Liver (tissue), 9 donors: ENCODE data around the gene TFDP2. TPM values are rescaled to one million over a fixed set of nuclear protein-coding genes. Genes with fewer than 3 reads are reported as not detected.

Experiments
- DNase-seq: peaks from one replicate; pipeline ENCODE4 v3.0.0-alpha.2; 2017; ENCODE audit warnings: low spot score
- H3K27ac ChIP-seq, 2 donors: one replicate each; pipeline ENCODE4 v1.7.0; 2013; ENCODE audit warnings: inconsistent platforms in 2 of 2, low read length in 2 of 2, control low read depth in 1 of 2, low read depth in 1 of 2, mild to moderate bottlenecking in 1 of 2
- H3K27me3 ChIP-seq, 4 donors: one replicate each; pipeline versions ENCODE4 v1.6.1 to v1.7.0; 2013; ENCODE audit warnings: low read length in 3 of 4, inconsistent platforms in 1 of 4, mild to moderate bottlenecking in 1 of 4, moderate library complexity in 1 of 4; ENCODE audit not compliant: control insufficient read depth in 4 of 4, insufficient read depth in 4 of 4
- H3K36me3 ChIP-seq, 4 donors: one replicate each; pipeline versions ENCODE4 v1.6.1 to v1.7.0; 2013; ENCODE audit warnings: low read length in 3 of 4, mild to moderate bottlenecking in 3 of 4, low read depth in 1 of 4, moderate library complexity in 1 of 4; ENCODE audit not compliant: control insufficient read depth in 4 of 4, insufficient read depth in 3 of 4
- H3K4me1 ChIP-seq, 4 donors: one replicate each; pipeline versions ENCODE4 v1.6.1 to v1.7.0; 2013; ENCODE audit warnings: low read length in 3 of 4, mild to moderate bottlenecking in 3 of 4, moderate library complexity in 1 of 4; ENCODE audit not compliant: control insufficient read depth in 4 of 4, insufficient read depth in 4 of 4
- H3K4me3 ChIP-seq, 3 donors: one replicate each; pipeline versions ENCODE4 v1.6.1 to v1.7.0; 2013; ENCODE audit warnings: low read length in 3 of 3, control low read depth in 1 of 3, low read depth in 1 of 3, mild to moderate bottlenecking in 1 of 3
- H3K9ac ChIP-seq, 2 donors: one replicate each; pipeline ENCODE4 v1.7.0; 2013; ENCODE audit warnings: low read length in 2 of 2, mild to moderate bottlenecking in 2 of 2, moderate library complexity in 2 of 2, control low read depth in 1 of 2, low read depth in 1 of 2
- H3K9me3 ChIP-seq, 4 donors: one replicate each; pipeline versions ENCODE4 v1.6.1 to v1.7.0; 2013; ENCODE audit warnings: low read length in 3 of 4; ENCODE audit not compliant: control insufficient read depth in 4 of 4
- EGR1 ChIP-seq, 2 donors: IDR thresholded peaks; 2 replicates each; pipeline ENCODE4 v1.6.1; 2016 to 2018; ENCODE audit warnings: antibody characterized with exemption in 2 of 2, low read depth in 2 of 2
- FOXA1 ChIP-seq: IDR thresholded peaks from 2 replicates; pipeline ENCODE4 v1.6.1; 2016; ENCODE audit warnings: antibody characterized with exemption
- FOXA2 ChIP-seq: IDR thresholded peaks from 2 replicates; pipeline ENCODE4 v1.6.1; 2016; ENCODE audit warnings: antibody characterized with exemption
- GABPA ChIP-seq, 2 donors: IDR thresholded peaks in 1 of 2; conservative IDR thresholded peaks in 1 of 2; 2 replicates each; pipeline ENCODE4 v1.6.1; 2016; ENCODE audit warnings: antibody characterized with exemption in 2 of 2, mild to moderate bottlenecking in 1 of 2, moderate library complexity in 1 of 2
- HNF4A ChIP-seq, 2 donors: conservative IDR thresholded peaks; 2 replicates each; pipeline ENCODE4 v1.6.1; 2016; ENCODE audit warnings: antibody characterized with exemption in 2 of 2, mild to moderate bottlenecking in 2 of 2
- HNF4G ChIP-seq: IDR thresholded peaks from 2 replicates; pipeline ENCODE4 v1.6.1; 2016; ENCODE audit warnings: antibody characterized with exemption
- JUND ChIP-seq, 2 donors: IDR thresholded peaks; 2 replicates each; pipeline ENCODE4 v1.6.1; 2016; ENCODE audit warnings: antibody characterized with exemption in 2 of 2
- NR2F2 ChIP-seq: IDR thresholded peaks from 2 replicates; pipeline ENCODE4 v1.6.1; 2016; ENCODE audit warnings: antibody characterized with exemption
- RAD21 ChIP-seq, 2 donors: IDR thresholded peaks; 2 replicates each; pipeline ENCODE4 v1.6.1; 2016; ENCODE audit warnings: antibody characterized with exemption in 2 of 2, mild to moderate bottlenecking in 2 of 2
- RXRA ChIP-seq, 2 donors: IDR thresholded peaks; 2 replicates each; pipeline ENCODE4 v1.6.1; 2017 to 2018; ENCODE audit warnings: antibody characterized with exemption in 2 of 2, mild to moderate bottlenecking in 1 of 2
- SP1 ChIP-seq: IDR thresholded peaks from 2 replicates; pipeline ENCODE4 v1.6.1; 2018; ENCODE audit warnings: antibody characterized with exemption, mild to moderate bottlenecking
- TAF1 ChIP-seq: conservative IDR thresholded peaks from 2 replicates; pipeline ENCODE4 v1.6.1; 2016; ENCODE audit warnings: antibody characterized with exemption, mild to moderate bottlenecking
- YY1 ChIP-seq: IDR thresholded peaks from 2 replicates; pipeline ENCODE4 v1.6.1; 2016; ENCODE audit warnings: antibody characterized with exemption, mild to moderate bottlenecking
- WGBS: extraction: QIAGEN DNeasy Blood & Tissue Kit; methylation state at CpG from one replicate; pipeline ENCODE4 v1.1.7; 2013; 5-methylcytosine and 5-hydroxymethylcytosine counted together
- polyA plus RNA-seq, 2 donors: library from polyadenylated mRNA; stranded (reverse) in 1 of 2; unstranded in 1 of 2; fragments of 200-250 nt in 1 of 2; fragments of >200 nt in 1 of 2; fragmentation: Nextera tagmentation in 1 of 2; extraction: Ambion mirVana in 1 of 2; gene quantifications; one replicate each; pipeline versions ENCODE4 v1.2.1 to v1.2.3, GENCODE V29; 2013 to 2015
- total RNA-seq, 2 donors: library from RNA; depleted of rRNA; stranded (reverse); fragments of >200 nt; gene quantifications; one replicate each; pipeline ENCODE4 v1.2.3, GENCODE V29; 2014
- TF ChIP-seq, protein P1 (sequence below): IDR thresholded peaks from 2 replicates; pipeline ENCODE4 v1.6.1; 2016; ENCODE audit warnings: antibody characterized with exemption
- TF ChIP-seq, protein P2 (sequence below): IDR thresholded peaks from 2 replicates; pipeline ENCODE4 v1.6.1; 2016; ENCODE audit warnings: antibody characterized with exemption, mild to moderate bottlenecking
- TF ChIP-seq, protein P3 (sequence below): IDR thresholded peaks from 2 replicates; pipeline ENCODE4 v1.6.1; 2016; ENCODE audit warnings: antibody characterized with exemption
- TF ChIP-seq, protein P4 (sequence below): fragments of 150-350 bp; IDR thresholded peaks from 2 replicates; pipeline ENCODE4 v1.5.1; 2017; ENCODE audit warnings: improper control_type of control experiment, low read depth, low read length; ENCODE audit not compliant: missing input control
- donor health status: healthy.
- donor health status: healthy.
- donor health status: healthy.
- donor health status: healthy.
- donor health status: healthy.

Gene TFDP2
- total and polyA plus RNA-seq, 4 donors: 8.0 to 52.0 (median 29.7) TPM

DNA sequence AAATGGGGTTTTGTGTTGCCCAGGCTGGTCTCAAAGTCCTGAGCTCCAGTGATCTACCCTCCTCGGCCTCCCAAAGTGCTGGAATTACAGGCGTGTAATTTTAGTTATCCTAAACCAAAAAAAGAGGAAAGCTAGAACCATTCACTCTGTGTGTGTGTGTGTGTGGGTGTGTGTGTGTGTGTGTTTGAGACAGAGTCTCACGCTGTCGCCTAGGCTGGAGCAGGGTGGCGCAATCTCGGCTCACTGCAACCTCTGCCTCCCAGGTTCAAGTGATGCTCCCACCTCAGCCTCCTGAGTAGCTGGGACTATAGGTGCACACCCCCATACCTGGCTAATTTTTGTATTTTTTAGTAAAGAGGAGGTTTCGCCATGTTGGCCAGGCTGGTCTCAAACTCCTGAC, 84.0 kb downstream of the TFDP2 start:
- 94% methylated on average over 7 of the region's 7 CpGs for WGBS
- no peak for TF ChIP-seq NR2F2
- no peak for TF ChIP-seq HNF4A (conservative IDR thresholded peaks at IDR 0.05)
- no peak for TF ChIP-seq EGR1 (IDR thresholded peaks at IDR 0.05; ENCODE audit: low read depth in 2 of 2)
- TF ChIP-seq, protein P1, sequence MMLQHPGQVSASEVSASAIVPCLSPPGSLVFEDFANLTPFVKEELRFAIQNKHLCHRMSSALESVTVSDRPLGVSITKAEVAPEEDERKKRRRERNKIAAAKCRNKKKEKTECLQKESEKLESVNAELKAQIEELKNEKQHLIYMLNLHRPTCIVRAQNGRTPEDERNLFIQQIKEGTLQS: no peak
- no peak for TF ChIP-seq SP1
- no peak for TF ChIP-seq TAF1
- no peak for TF ChIP-seq HNF4G
- TF ChIP-seq, protein P2, sequence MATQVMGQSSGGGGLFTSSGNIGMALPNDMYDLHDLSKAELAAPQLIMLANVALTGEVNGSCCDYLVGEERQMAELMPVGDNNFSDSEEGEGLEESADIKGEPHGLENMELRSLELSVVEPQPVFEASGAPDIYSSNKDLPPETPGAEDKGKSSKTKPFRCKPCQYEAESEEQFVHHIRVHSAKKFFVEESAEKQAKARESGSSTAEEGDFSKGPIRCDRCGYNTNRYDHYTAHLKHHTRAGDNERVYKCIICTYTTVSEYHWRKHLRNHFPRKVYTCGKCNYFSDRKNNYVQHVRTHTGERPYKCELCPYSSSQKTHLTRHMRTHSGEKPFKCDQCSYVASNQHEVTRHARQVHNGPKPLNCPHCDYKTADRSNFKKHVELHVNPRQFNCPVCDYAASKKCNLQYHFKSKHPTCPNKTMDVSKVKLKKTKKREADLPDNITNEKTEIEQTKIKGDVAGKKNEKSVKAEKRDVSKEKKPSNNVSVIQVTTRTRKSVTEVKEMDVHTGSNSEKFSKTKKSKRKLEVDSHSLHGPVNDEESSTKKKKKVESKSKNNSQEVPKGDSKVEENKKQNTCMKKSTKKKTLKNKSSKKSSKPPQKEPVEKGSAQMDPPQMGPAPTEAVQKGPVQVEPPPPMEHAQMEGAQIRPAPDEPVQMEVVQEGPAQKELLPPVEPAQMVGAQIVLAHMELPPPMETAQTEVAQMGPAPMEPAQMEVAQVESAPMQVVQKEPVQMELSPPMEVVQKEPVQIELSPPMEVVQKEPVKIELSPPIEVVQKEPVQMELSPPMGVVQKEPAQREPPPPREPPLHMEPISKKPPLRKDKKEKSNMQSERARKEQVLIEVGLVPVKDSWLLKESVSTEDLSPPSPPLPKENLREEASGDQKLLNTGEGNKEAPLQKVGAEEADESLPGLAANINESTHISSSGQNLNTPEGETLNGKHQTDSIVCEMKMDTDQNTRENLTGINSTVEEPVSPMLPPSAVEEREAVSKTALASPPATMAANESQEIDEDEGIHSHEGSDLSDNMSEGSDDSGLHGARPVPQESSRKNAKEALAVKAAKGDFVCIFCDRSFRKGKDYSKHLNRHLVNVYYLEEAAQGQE: no peak
- no peak for TF ChIP-seq FOXA1
- TF ChIP-seq RXRA (IDR thresholded peaks at IDR 0.05): no peak
- no peak for TF ChIP-seq YY1
- no peak for TF ChIP-seq FOXA2
- TF ChIP-seq, protein P3, sequence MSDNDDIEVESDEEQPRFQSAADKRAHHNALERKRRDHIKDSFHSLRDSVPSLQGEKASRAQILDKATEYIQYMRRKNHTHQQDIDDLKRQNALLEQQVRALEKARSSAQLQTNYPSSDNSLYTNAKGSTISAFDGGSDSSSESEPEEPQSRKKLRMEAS: no peak
- no peak for TF ChIP-seq JUND (IDR thresholded peaks at IDR 0.05)
- H3K4me1 ChIP-seq: no peaks in the 10 kb centered on the region

DNA sequence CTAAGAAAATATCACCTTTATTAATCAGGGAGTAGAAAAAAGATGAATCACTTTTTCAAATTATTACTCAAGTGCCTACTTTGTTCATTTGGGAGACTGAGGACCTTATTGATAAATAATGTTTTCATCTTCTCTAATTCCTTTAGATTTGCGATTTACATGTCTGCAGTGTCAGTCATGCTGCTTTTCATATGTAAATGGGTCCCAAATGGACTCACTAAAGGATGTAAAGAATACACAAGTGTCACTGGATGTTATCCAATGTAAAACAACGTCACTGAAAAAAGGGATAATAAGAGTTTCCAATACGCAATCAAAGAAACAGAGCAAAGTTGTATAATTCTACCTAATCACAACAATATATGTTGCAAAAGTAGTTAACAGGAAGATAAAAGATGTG, 84.9 kb downstream of the TFDP2 start:
- no peaks in the 10 kb centered on the region for H3K27me3 ChIP-seq
- TF ChIP-seq NR2F2: no peak
- no peak for TF ChIP-seq JUND (IDR thresholded peaks at IDR 0.05)
- no peak for TF ChIP-seq RAD21 (IDR thresholded peaks at IDR 0.05)
- TF ChIP-seq, protein P1: no peak
- H3K9ac ChIP-seq: no peak overlapping the region

More for the DNA sequence above, 84.0 kb downstream of the TFDP2 start:
- Histone ChIP-seq H3K9me3 (no peaks in the 10 kb centered on the region), H3K36me3 (peaks cover 0 to 2% (median 0%) of the 10 kb centered on the region in 4 donors), H3K27ac (no peak overlapping the region), H3K27me3 (no peaks in the 10 kb centered on the region), H3K9ac (no peak overlapping the region), H3K4me3 (no peak overlapping the region)
- no peak for DNase-seq

DNA sequence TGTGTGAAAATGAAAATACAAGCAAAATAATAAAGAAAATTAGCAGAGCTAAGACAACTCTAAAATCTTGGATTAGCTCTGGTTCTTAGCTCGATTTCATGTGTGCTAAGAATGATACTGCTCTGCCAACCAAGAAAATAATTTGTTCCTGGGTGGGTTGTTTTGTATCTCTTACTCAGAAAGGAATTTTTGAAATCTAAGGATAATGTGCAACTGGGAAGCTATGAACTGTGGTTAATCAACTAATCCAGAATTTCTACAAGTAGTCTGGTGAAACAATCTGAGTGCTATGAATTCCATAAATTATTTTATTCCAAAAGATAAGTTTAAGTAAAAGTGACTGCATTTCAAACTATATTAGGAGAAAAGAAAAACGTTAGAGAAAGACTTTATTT, 92.0 kb downstream of the TFDP2 start:
- no peak for DNase-seq
- WGBS: 88% methylated on average over 2 of the region's 2 CpGs
- Histone ChIP-seq H3K27ac (no peak overlapping the region), H3K4me3 (no peak overlapping the region), H3K4me1 (no peaks in the 10 kb centered on the region), H3K36me3 (peaks cover 0 to 2% (median 0%) of the 10 kb centered on the region in 4 donors), H3K9me3 (no peaks in the 10 kb centered on the region), H3K9ac (no peak overlapping the region), H3K27me3 (no peaks in the 10 kb centered on the region)
- TF ChIP-seq, protein P4, sequence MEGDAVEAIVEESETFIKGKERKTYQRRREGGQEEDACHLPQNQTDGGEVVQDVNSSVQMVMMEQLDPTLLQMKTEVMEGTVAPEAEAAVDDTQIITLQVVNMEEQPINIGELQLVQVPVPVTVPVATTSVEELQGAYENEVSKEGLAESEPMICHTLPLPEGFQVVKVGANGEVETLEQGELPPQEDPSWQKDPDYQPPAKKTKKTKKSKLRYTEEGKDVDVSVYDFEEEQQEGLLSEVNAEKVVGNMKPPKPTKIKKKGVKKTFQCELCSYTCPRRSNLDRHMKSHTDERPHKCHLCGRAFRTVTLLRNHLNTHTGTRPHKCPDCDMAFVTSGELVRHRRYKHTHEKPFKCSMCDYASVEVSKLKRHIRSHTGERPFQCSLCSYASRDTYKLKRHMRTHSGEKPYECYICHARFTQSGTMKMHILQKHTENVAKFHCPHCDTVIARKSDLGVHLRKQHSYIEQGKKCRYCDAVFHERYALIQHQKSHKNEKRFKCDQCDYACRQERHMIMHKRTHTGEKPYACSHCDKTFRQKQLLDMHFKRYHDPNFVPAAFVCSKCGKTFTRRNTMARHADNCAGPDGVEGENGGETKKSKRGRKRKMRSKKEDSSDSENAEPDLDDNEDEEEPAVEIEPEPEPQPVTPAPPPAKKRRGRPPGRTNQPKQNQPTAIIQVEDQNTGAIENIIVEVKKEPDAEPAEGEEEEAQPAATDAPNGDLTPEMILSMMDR: no peak
- TF ChIP-seq EGR1 (IDR thresholded peaks at IDR 0.05; ENCODE audit: low read depth in 2 of 2) (no peak), FOXA2 (no peak), GABPA (IDR thresholded peaks at IDR 0.05 in 1 of 2, conservative IDR thresholded peaks at IDR 0.05 in 1 of 2) (no peak), RAD21 (IDR thresholded peaks at IDR 0.05) (no peak), HNF4A (conservative IDR thresholded peaks at IDR 0.05) (no peak), JUND (IDR thresholded peaks at IDR 0.05) (no peak), HNF4G (no peak)
- TF ChIP-seq, protein P2: no peak
- TF ChIP-seq, protein P3: no peak

More for the DNA sequence above, 84.9 kb downstream of the TFDP2 start:
- Histone ChIP-seq H3K9me3 (no peaks in the 10 kb centered on the region), H3K36me3 (peaks cover 0 to 2% (median 0%) of the 10 kb centered on the region in 4 donors), H3K4me1 (no peaks in the 10 kb centered on the region), H3K27ac (no peak overlapping the region), H3K4me3 (no peak overlapping the region)
- WGBS: 95% methylated on average over 3 of the region's 3 CpGs
- DNase-seq: no peak
